HG02852 (cell line): ENCODE data around the gene SKI.

Experiments
- ATAC-seq: cut with Tn5 transposase; IDR thresholded peaks from one replicate; pipeline ENCODE4 v1.9.1; 2021; ENCODE audit warnings: mild to moderate bottlenecking, moderate library complexity; ENCODE audit not compliant: unreplicated experiment

SKI gene

DNA sequence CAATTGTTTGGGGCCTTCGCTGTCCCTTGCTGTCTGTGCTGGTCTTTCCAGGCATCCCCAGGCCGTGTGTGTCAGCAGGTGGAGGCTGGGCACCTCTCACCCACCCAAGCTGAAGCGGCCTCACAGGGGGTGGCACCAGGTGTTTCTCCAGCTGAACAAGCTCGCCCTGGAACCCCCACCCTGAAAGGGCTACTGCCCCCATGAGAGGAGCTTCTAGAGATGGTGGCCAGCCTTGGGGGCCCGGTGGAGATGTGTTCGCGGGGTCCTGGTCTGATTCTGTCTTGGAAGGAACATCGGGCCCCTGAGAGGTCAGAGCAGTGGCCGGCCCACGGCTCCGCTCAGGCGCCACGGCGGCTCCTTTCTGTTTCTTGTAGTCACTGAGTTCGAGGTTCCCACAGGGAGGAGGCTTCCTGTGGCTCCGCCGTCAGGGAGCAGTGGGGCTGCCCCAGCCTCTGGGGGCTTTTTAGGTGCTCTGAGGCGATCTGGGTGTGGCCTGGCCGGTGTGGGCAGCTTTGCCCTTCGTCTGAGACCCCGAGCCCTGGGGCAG lies 46.9 kb downstream of the SKI start:
- no peak for ATAC-seq

DNA sequence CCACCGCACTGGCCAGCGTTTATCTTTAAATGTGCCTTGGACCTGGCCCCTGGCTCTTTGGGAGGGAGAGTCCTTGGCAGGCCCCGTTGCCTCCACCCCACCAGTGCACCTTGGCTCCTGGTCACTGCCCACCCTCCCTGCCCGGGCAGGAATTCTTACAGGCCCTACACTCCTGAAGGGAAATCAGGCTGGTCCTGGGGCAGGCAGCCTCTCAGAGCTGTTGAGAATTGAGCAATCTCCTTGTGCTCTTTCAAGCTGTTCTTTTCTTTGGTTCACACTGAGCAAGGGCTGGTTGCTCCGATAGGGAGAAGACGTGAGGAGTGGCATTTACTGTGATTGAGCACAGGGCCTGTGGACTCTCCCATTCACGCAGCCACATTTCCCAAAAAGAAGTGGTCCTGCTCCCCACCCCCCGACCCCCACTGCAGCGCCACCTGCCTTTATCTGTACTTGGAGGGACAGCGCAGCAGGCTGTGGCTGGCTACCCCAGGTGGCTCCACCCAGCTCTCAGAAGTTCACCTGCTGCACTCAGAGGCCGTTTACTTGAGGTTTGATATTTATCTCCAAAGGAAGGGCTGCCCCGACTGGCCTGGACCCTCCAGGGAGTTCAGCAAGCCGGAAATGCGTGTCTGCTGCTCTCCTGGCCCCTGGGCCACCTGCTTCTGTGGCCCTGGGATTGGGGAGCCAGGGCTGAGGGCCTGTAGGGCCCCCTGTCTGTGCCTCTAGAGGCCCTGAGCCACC lies 47.8 kb downstream of the SKI start:
- no peak for ATAC-seq

GRCh38 chr1:2276803-2277580 lies 48.9 kb downstream of the SKI start:
- ATAC-seq = no peak

GRCh38 chr1:2277741-2278488 lies 49.8 kb downstream of the SKI start:
- no peak for ATAC-seq

DNA sequence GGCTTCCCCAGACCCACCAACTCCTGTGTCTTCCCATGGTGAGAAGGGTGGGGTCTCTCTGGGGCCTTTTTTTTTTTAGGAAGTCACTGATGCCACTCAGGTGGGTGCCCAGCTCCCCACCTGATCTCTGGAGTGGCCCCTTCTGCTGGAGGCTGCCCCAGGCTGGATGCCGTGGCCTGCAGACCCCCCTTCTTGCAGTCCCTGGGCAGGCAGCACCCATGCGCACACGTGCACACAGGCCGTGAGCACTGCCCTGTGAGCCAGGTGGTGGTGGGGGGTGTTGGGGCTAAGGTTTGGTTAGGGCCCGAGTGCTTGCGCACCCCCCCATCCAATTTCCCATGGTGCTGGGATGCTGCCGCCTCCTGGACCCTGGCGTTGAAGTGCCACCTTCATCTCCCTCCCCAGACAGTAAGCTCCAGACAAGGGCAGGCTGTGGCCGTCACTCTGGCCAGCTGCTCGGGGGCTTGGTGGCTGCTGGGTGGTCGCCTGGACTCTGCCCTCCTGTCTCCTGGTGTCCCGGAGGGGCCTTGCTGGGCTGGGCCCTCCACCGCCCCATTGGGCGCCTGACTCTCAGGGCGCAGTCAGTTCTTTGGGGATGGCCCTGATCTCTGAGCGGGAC lies 50.6 kb downstream of the SKI start:
- no peak for ATAC-seq

- ATAC-seq = no peak
Measured at GRCh38 chr1:2279210-2279639, 51.1 kb downstream of the SKI start.

DNA sequence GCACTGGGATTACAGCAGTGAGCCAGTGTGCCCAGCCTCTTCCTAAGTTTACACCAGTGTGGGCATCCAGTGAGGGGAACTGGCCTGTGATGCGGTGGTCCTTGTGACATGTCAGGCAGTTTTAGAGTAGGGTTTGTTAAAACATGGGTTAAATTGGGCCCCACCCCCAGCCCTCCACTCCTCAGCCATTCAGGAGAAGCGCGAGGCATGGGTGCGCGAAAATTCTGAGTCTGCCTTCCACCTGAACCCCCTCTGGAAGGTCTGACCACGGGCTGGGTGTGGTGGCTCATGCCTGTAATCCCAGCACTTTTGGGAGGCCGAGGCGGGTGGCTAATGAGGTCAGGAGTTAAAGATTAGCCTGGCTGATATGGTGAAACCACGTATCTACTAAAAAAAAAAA lies 51.7 kb downstream of the SKI start:
- ATAC-seq = no peak

GRCh38 chr1:2282556-2283270 lies 54.6 kb downstream of the SKI start:
- no peak for ATAC-seq

DNA sequence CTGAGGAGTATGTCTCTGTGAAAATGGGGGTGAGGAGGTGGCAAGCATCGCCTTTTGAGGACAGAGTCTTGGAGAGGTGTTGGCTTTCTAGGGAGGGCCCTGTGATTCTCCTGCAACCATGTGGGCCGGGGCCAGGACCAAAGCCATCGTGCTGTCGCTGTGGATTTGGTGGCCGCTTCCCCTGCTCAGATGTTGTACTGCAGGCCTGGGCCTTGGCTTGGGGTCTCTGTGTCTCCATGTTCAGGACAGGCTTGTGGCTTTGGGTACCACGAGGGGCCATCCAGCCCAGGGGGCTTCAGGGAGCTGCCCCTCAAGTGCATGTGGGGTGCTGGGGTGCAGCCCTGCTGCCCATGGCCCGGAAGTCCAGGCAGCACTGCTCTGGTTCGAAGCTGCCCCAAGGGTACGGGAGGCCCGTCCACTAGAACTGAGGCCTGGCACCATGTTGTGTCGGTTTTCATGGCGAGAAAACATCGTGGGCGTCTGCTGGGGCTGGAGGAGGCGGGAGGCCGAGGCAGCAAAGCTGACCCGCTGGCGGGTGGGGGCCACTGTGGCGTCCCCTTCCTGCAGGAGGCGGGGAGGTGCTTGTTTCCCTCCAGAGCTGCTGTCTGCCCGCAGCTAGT lies 55.4 kb downstream of the SKI start:
- ATAC-seq = no peak

DNA sequence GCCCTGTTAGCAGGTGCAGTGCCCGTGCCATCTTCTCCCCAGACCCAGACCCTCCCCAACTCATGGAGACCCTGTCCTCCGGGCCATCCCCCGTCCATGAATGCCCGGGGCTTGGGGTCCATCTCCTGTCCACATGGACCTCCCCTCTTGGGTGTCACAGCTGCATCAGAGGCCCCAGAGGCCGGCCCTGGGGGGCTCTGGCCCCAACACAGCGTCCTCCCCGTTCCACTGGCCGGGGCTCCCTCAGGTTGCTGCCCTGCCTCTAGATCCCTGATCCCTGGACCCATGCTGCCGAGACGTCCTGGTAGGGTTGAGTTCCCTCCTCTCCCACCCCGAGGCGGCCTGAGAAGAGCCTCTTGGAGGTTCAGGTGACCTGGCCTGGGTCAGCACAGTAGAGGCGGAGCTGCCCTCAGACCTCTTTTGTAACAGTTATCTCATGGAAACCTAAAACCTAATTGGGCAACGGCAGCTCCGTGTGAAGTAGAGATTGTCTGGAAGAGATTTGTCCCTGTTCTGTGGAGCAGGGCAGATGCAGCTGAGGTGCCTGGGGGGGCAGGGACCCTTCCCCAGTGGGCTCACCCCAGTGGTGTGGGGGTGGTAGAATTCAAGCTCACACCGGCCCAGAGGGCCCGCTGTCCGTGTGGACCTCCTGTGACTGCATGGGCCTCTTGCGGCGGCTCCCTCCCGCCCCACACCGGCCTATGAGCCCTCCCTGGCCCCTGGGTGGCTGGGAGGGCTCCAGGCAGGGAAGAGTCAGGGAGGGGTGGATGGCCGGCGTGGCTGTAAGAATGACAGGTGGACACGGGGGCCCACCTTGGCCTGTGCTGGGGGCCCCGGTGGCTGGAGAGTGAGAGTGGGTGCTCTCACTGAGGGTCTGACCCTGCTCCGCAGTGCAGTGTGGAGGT lies 56.1 kb downstream of the SKI start:
- no peak for ATAC-seq

GRCh38 chr1:2284932-2285331 lies 56.8 kb downstream of the SKI start:
- no peak for ATAC-seq

GRCh38 chr1:2286923-2287322 lies 58.8 kb downstream of the SKI start:
- no peak for ATAC-seq

- no peak for ATAC-seq
Measured at GRCh38 chr1:2287649-2288048, 59.5 kb downstream of the SKI start.

DNA sequence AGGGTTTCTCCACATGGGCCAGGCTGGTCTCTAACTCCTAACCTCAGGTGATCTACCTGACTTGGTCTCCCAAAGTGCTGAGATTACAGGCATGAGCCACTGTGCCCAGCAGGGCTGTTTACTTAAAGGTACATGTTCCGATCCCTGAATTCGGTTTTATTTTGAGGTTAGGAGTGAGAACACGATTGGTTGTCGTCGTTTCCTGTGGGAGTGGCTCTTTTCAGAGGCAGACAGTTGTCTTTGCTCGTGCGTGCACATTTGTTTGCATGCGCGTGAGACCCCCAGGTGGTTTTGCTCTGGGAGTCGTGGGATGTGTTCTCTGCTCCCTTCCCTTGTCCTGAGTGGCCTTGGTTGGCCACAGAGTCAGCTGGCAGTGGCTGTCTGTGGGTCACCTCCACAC lies 60.2 kb downstream of the SKI start:
- no peak for ATAC-seq

DNA sequence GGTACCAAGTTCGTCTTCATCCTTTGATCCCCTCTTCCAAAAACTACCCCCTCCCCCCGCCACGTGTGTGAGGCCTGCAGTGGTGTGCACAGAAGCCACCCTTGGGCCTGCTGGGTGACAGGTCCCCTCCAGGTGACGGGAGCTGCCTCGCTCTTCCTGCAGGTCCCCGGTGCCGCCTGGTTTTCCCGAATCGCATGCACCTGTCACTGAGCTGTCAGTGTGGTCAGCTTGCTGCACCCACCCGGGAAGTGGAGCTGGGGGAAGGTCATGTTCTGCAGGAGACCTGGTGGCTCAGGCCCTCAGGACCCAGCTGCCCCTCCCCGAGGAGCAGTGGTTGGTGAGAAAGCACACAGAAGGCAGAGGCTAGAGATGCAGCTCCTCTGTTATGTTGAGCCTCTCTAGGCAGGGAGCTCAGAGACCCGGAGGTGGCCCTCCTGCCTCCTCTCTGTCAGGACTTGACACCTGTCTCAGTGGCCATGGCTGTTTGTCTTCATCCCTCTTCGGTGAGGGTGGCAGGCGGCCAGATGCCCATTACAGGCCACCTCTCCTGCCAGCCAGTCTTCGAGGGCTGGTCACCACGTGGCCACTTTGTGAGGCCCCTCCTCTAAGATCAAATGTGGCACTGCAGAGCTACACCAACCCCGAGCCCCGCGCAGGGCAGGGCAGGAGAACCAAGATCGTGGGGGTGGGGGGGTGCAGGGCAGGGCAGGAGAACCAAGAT lies 60.9 kb downstream of the SKI start:
- no peak for ATAC-seq

GRCh38 chr1:2289607-2290006 lies 61.5 kb downstream of the SKI start:
- no peak for ATAC-seq

GRCh38 chr1:2290171-2290578 lies 62.1 kb downstream of the SKI start:
- ATAC-seq = peak; percentile 22
